K562 (cell line): ENCODE data around the gene COL10A1. TPM values are rescaled to one million over a fixed set of nuclear protein-coding genes. Genes with fewer than 3 reads are reported as not detected.

Experiments
- ATAC-seq: fragments of 200-7000 bp; cut with Tn5 transposase; 3 replicates; pipeline ENCODE4 v1.9.1; 2020; ENCODE audit warnings: moderate library complexity
- BruUV-seq: library from RNA; stranded (reverse); fragments of 400-500 nt; replicated peaks from 2 replicates; lab custom pipeline; 2021; lab: Mats Ljungman, UMichigan
- CTCF ChIA-PET: fragments of 300-600 bp; formaldehyde crosslinking; extraction: SDS; loops from one replicate; lab custom pipeline; 2021; ENCODE audit warnings: low intra/inter-chr PET ratio; lab: Yijun Ruan, JAX
- POLR2A ChIA-PET: fragments of 300-600, 350-650 bp; sonication (Branson Sonifier 250); formaldehyde crosslinking; extraction: SDS; loops from one replicate; lab custom pipeline; 2021; ENCODE audit warnings: antibody characterized with exemption, inconsistent platforms; lab: Yijun Ruan, JAX
- DNase-seq, 4 experiments: peaks; one replicate each; pipeline versions ENCODE4 v3.0.0 to v3.0.0-alpha.2; 2011 to 2018; ENCODE audit warnings: low spot score in 3 of 4, mixed read lengths in 3 of 4; ENCODE audit errors: extremely low read depth in 1 of 4
- FAIRE-seq: peaks from 2 replicates; lab custom pipeline; 2011; peaks lifted over from hg19 to GRCh38; lab: Jason Lieb, UNC
- H2AFZ ChIP-seq: 2 replicates; pipeline ENCODE4 v1.6.0; 2011; ENCODE audit warnings: low read depth, low read length, control low read depth, inconsistent platforms
- H3K27ac ChIP-seq: fragments of 200-600 bp; 3 replicates; pipeline ENCODE4 v1.8.0; 2011; ENCODE audit warnings: low read depth, mild to moderate bottlenecking, control low read depth, inconsistent platforms, low read length, moderate library complexity, mixed read lengths; ENCODE audit errors: extremely low read depth
- H3K27me3 ChIP-seq, 2 experiments: fragments of 300-600 bp in 1 of 2; 2 replicates in 1 of 2; 3 replicates in 1 of 2; pipeline versions ENCODE4 v1.6.0 to v1.8.0; 2011; ENCODE audit warnings: inconsistent platforms in 2 of 2, low read length in 2 of 2, mild to moderate bottlenecking in 1 of 2, mixed read lengths in 1 of 2, moderate library complexity in 1 of 2; ENCODE audit not compliant: control insufficient read depth in 2 of 2, insufficient read depth in 2 of 2
- H3K36me3 ChIP-seq: fragments of 300-600 bp; 3 replicates; pipeline ENCODE4 v1.8.0; 2011; ENCODE audit warnings: mild to moderate bottlenecking, low read length, inconsistent platforms; ENCODE audit not compliant: control insufficient read depth, insufficient read depth
- H3K4me1 ChIP-seq, 2 experiments: fragments of 200-600 bp in 1 of 2; replicated peaks in 1 of 2; 2 replicates in 1 of 2; 3 replicates in 1 of 2; pipeline versions ENCODE4 v1.5.1 to v1.8.0; 2011; ENCODE audit warnings: inconsistent platforms in 2 of 2, low read length in 2 of 2, mild to moderate bottlenecking in 1 of 2, mixed read lengths in 1 of 2, moderate library complexity in 1 of 2; ENCODE audit not compliant: control insufficient read depth in 2 of 2, insufficient read depth in 2 of 2
- H3K4me2 ChIP-seq: 2 replicates; pipeline ENCODE4 v1.6.1; 2011; ENCODE audit warnings: low read length, control low read depth, inconsistent platforms, mixed read lengths; ENCODE audit not compliant: insufficient read depth
- H3K4me3 ChIP-seq: fragments of 200-600 bp; sonication (generic), shearing (Covaris generic); 2 replicates; pipeline ENCODE4 v1.5.1; 2016; ENCODE audit warnings: control low read depth, inconsistent platforms
- H3K79me2 ChIP-seq: fragments of 200-600 bp; 3 replicates; pipeline ENCODE4 v1.8.0; 2011; ENCODE audit warnings: low read length, inconsistent platforms; ENCODE audit not compliant: control insufficient read depth, insufficient read depth
- H3K9ac ChIP-seq, 2 experiments: 2 replicates each; pipeline versions ENCODE4 v1.6.0 to v1.6.1; 2011; ENCODE audit warnings: low read depth in 2 of 2, low read length in 2 of 2, control low read depth in 1 of 2, inconsistent platforms in 1 of 2, mild to moderate bottlenecking in 1 of 2, mixed read lengths in 1 of 2; ENCODE audit not compliant: insufficient read depth in 1 of 2
- H3K9me1 ChIP-seq: one replicate; pipeline ENCODE4 v1.6.0; 2011; ENCODE audit warnings: inconsistent platforms, mild to moderate bottlenecking, low read length, moderate library complexity; ENCODE audit not compliant: control insufficient read depth, insufficient read depth
- H3K9me3 ChIP-seq: replicated peaks from 2 replicates; pipeline ENCODE4 v1.5.1; 2011; ENCODE audit warnings: low read depth, low read length, inconsistent platforms; ENCODE audit not compliant: control insufficient read depth, insufficient read depth
- H4K20me1 ChIP-seq: replicated peaks from 2 replicates; pipeline ENCODE4 v1.6.1; 2011; ENCODE audit warnings: low read length, inconsistent platforms, mixed read lengths; ENCODE audit not compliant: control insufficient read depth, insufficient read depth
- FOXA3 ChIP-seq, 2 experiments: fragments of 450-650 bp in 1 of 2; sonication (generic) in 1 of 2; formaldehyde crosslinking; IDR thresholded peaks in 1 of 2; conservative IDR thresholded peaks in 1 of 2; 2 replicates each; pipeline versions ENCODE4 v1.4.0 to v1.8.0; 2020 to 2022; ENCODE audit warnings: mild to moderate bottlenecking in 2 of 2, missing genetic modification reagents in 1 of 2
- SREBF1 ChIP-seq: fragments of 150-350 bp; IDR thresholded peaks from 2 replicates; pipeline ENCODE4 v1.6.1; 2014; ENCODE audit warnings: antibody characterized with exemption, low read depth, low read length, borderline replicate concordance
- ZNF318 ChIP-seq, 2 experiments: fragments of 450-650 bp; IDR thresholded peaks; 2 replicates each; pipeline ENCODE4 v1.6.1; 2016; ENCODE audit warnings: mild to moderate bottlenecking in 2 of 2, borderline replicate concordance in 1 of 2, low read depth in 1 of 2, moderate library complexity in 1 of 2
- ZNF512 ChIP-seq: IDR thresholded peaks from 2 replicates; pipeline ENCODE4 v1.6.1; 2016; ENCODE audit warnings: missing genetic modification characterization, missing compliant biosample characterization
- WGBS: fragments of 100-300 bp; shearing (Covaris generic); methylation state at CpG from one replicate; pipeline ENCODE4 v1.1.6; 2016; ENCODE audit warnings: low coverage, mixed read lengths; ENCODE audit not compliant: insufficient coverage; ENCODE audit errors: missing lambda C conversion rate; 5-methylcytosine and 5-hydroxymethylcytosine counted together
- in situ Hi-C: fragments of 300-500 bp; cut with MboI; formaldehyde crosslinking; loops from 4 replicates; pipeline ENCODE4 v1.15.0; 2018; ENCODE audit warnings: inconsistent platforms, mixed read lengths
- intact Hi-C: fragments of 100-400 bp; cut with micrococcal nuclease; formaldehyde crosslinking; loops from 2 replicates; pipeline ENCODE4 v1.14.2; 2022
- polyA plus RNA-seq, 8 experiments: library from polyadenylated mRNA; depleted of rRNA in 4 of 8; stranded (reverse) in 5 of 8; unstranded in 3 of 8; fragments of >200 nt; fragmentation: Nextera tagmentation in 2 of 8; fragmentation: Illumina TruSeq in 1 of 8; extraction: Ambion mirVana in 2 of 8; extraction: Trizol in 1 of 8; gene quantifications; 2 replicates each; pipeline versions ENCODE4 v1.2.1 to v1.2.3, GENCODE V29; 2011 to 2014; ENCODE audit warnings: inconsistent platforms in 1 of 8, missing spikeins in 1 of 8
- total RNA-seq, 7 experiments: library from RNA; depleted of rRNA in 6 of 7; stranded (reverse); fragments of >200 nt in 6 of 7; fragmentation: Illumina TruSeq in 2 of 7; extraction: Trizol in 2 of 7; gene quantifications; 2 replicates each; pipeline versions ENCODE4 v1.2.1 to v1.2.3, GENCODE V29; 2011 to 2021; ENCODE audit warnings: low replicate concordance in 1 of 7

The COL10A1 gene
- total and polyA plus RNA-seq, 9 of the 15 experiments (the other 6 are each of a cell fraction or from before 2014, with no cell fraction given), result 0.06 to 0.08 TPM; not detected in 7

GRCh38 chr6:116070616-116071389, 55.1 kb downstream of the COL10A1 start:
- no peak for FAIRE-seq
- H3K9me3 ChIP-seq, result no peaks in the 10 kb centered on the region
- no peak for DNase-seq
- no peak overlapping the region for H3K27ac ChIP-seq
- no peaks in the 10 kb centered on the region for H3K36me3 ChIP-seq
- ATAC-seq, result no peak
- no peaks in the 10 kb centered on the region for H3K79me2 ChIP-seq
- H2AFZ ChIP-seq, result no peak overlapping the region
- WGBS, result 14% methylated on average over 2 of the region's 2 CpGs
- H3K4me3 ChIP-seq, result no peak overlapping the region
- H4K20me1 ChIP-seq, result no peaks in the 10 kb centered on the region
- in situ Hi-C loops, result no loop called here
- no peaks in the 10 kb centered on the region for H3K9me1 ChIP-seq
- intact Hi-C loops, result no loop called here
- TF ChIP-seq FOXA3 (CRISPR knock-in tag; conservative IDR thresholded peaks at IDR 0.05 in 1 of 2, IDR thresholded peaks at IDR 0.05 in 1 of 2) (peak in 1 of 2 experiments; percentile 86; a peak in 2 of 4 replicates), SREBF1 (no peak), ZNF318 (IDR thresholded peaks at IDR 0.05; ENCODE audit: borderline replicate concordance in 1 of 2, low read depth in 1 of 2) (no peak), ZNF512 (no peak)
- no peak overlapping the region for H3K9ac ChIP-seq
- ChIA-PET CTCF (no interaction called here), POLR2A (interaction anchor here (2.7 kb wide), 1 partner anchor 10 kb away, joined by 9 read pairs; the partner anchor contains the start of gene FRK)
- BruUV-seq, result no TSS peak
- H3K27me3 ChIP-seq, result no peaks in the 10 kb centered on the region
- no peaks in the 10 kb centered on the region for H3K4me1 ChIP-seq
- H3K4me2 ChIP-seq, result no peak overlapping the region
